ENCODE results near the gene VSX1.
A peak's percentile ranks its signal among the peaks of the same experiment; 100 is the strongest.

VSX1 gene

GRCh38 chr20:25053255-25054031 lies 28.5 kb downstream of the VSX1 start:
- DNase-seq (ENCODE audit: low read depth in 2 of 2): no peak

- DNase-seq (ENCODE audit: low read depth in 2 of 2): no peak
Measured at GRCh38 chr20:25052255-25053194, 29.4 kb downstream of the VSX1 start.

GRCh38 chr20:25051386-25052155 lies 30.4 kb downstream of the VSX1 start:
- no peak for DNase-seq (ENCODE audit: low read depth in 2 of 2)

GRCh38 chr20:25050501-25051350 lies 31.2 kb downstream of the VSX1 start:
- DNase-seq (ENCODE audit: low read depth in 2 of 2): no peak

GRCh38 chr20:25050082-25050481 lies 31.9 kb downstream of the VSX1 start:
- no peak for DNase-seq (ENCODE audit: low read depth in 2 of 2)

- no peak for DNase-seq (ENCODE audit: low read depth in 2 of 2)
Measured at GRCh38 chr20:25049261-25050060, 32.5 kb downstream of the VSX1 start.

GRCh38 chr20:25048519-25048952 lies 33.4 kb downstream of the VSX1 start:
- no peak for DNase-seq (ENCODE audit: low read depth in 2 of 2)

- no peak for DNase-seq (ENCODE audit: low read depth in 2 of 2)
Measured at GRCh38 chr20:25047766-25048165, 34.2 kb downstream of the VSX1 start.

GRCh38 chr20:25046736-25047666 lies 34.9 kb downstream of the VSX1 start:
- no peak for DNase-seq (ENCODE audit: low read depth in 2 of 2)

GRCh38 chr20:25046181-25046641 lies 35.7 kb downstream of the VSX1 start:
- no peak for DNase-seq (ENCODE audit: low read depth in 2 of 2)

GRCh38 chr20:25045343-25045712 lies 36.6 kb downstream of the VSX1 start:
- DNase-seq (ENCODE audit: low read depth in 2 of 2): no peak

- DNase-seq (ENCODE audit: low read depth in 2 of 2): no peak
Measured at GRCh38 chr20:25044660-25045342, 37.1 kb downstream of the VSX1 start.

- no peak for DNase-seq (ENCODE audit: low read depth in 2 of 2)
Measured at GRCh38 chr20:25044261-25044560, 37.7 kb downstream of the VSX1 start.

GRCh38 chr20:25043499-25044260 lies 38.3 kb downstream of the VSX1 start:
- no peak for DNase-seq (ENCODE audit: low read depth in 2 of 2)

GRCh38 chr20:25042531-25043498 lies 39.1 kb downstream of the VSX1 start:
- DNase-seq (ENCODE audit: low read depth in 2 of 2): peak; percentile 9 to 11

- no peak for DNase-seq (ENCODE audit: low read depth in 2 of 2)
Measured at GRCh38 chr20:25041813-25042530, 40.0 kb downstream of the VSX1 start.

Measured in stimulated activated CD8-positive, alpha-beta memory T cell treated with anti-CD3 and anti-CD28 coated beads, Interleukin-15, amount 100 ng/mL, for 48 hours (primary cell).